GM19099 (cell line): ENCODE results near the gene LGALS7.

Source experiments
- POLR2A ChIP-seq: IDR thresholded peaks from 3 replicates; pipeline ENCODE4 v1.6.1; 2011; ENCODE audit warnings: low read depth; ENCODE audit not compliant: insufficient read length; ENCODE audit errors: extremely low read depth

The LGALS7 gene

DNA sequence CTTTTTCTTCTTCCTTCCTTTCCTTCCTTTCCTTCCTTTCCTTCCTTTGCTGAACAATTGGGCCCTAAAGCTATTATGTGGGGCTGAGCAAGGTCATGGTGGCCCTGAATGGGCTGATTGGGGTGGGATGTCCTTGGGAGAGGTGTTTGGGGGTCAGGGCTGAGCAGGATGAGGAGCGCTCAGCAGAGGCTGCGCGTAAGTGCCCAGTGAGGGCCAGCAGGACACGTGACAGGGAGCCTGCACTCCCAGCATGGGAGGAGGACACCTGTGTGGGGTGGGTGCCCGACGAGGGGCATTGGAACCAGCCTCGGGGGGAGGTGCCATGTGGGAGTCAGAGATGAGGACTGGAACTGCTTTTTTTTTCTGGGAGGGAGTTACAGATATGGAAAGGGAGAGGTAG lies 5.4 kb upstream of the LGALS7 start:
- no peak for TF ChIP-seq POLR2A

DNA sequence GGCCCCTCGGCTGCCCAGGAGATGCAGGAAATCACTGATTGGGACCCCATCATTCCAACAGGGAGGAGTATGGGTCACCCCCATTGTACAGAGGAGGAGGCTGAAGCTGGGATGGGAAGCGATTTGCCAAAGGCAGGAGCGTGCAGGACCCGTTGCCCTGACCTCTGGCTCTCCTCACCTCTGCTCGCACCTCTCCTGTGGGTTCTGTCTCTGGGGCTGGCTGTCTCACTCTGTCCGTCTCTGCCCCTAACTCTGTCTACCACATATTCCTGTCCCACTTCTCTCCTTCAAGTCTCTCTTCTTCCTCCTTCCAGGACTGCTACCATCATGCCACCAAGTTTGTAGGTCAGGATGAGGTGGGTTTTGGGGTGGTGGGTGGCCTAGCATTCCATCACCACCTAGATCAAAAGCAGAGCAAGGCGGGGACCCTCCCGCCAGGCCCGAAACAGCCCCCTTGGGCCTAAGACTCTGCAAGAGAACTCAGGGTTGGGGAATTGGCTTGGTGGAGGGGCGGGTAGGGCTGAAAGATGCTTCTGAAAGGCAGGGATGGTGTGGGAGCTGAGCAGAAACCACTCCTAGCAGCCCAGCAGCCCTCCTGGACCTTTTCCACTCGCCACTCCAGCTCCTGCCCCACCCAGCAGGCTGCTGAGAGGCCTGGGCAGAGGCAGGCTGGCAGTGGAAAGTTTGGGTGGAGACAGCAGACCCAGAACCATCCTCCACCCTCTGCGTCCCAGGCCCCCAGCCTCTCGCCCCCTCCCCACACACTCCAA lies 1.0 kb upstream of the LGALS7 start:
- no peak for TF ChIP-seq POLR2A

DNA sequence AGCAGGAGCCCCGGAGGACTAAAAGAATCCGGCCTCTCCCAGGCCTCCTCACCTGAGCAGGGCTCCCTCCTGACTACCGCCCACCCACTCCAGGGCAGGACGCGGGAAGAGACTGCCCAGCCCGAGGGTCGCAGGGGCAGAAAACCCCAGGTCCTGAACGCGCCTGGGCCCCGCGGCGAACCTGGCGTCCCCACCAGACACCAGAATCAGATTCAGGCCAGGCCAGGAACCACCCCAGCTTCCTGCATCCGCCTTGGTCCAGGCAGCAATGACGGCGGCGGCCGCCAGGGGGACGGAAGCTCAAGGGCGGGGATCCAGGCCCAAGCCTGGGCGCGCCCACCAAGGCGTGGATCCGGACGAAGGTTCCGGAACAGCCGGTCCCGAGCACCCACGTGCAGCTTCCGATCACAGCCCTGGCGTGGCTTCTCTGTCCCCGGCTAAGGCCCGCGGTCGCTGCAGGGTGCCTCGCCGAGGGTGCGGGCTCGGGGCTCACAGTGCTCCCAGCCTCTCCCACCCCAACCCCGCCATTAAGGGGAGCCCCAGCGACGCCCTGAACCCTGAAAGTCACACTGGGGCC lies 3.6 kb downstream of the LGALS7 start:
- TF ChIP-seq POLR2A: peak; percentile 44

DNA sequence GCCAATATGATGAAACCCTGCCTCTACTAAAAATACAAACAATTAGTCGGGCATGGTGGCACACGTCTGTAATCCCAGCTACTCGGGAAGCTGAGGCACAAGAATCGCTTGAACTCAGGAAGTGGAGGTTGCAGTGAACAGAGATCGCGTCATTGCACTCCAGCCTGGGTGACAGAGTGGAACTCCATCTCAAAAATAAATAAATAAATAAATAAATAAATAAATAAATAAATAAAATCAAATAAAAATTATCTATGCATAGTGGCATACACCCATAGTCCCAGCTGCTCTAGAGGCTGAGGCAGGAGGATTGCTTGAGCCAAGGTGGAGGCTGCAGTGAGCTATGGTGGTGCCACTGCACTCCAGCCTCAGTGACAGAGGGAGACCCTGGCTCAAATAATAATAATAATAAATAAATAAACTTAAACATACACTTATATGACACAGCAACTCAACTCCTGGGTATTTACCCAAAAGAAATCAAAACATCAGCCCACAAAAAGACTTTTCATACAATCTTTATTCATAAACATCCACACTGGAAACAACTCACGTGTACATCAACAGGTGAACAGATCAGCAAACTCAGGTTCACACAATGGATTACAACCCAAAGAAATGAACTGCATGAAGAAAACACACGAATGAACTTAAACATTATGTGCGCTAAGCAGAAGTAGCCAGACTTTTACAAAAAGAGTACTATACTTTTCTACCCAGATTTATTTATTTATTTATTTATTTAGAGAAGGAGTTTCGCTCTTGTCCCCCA lies 6.9 kb downstream of the LGALS7 start:
- TF ChIP-seq POLR2A: no peak

DNA sequence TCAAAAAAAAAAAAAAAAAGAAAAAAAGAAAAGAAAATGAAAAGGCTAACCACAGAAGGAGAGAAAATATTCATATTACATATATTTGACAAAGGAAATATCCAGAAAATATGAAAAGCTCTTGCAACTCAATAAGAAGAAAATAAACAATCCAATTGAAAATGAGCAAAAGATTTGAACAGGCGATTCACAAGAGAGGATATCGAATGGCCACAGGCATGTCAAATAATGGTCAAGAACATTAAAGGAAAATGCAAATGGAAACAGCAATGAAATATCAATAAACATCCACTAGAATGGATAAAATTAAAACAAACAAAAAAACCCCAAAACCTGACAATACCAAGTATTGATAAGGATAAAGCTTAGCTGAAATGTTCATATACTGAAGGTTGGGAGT lies 8.1 kb downstream of the LGALS7 start:
- no peak for TF ChIP-seq POLR2A

DNA sequence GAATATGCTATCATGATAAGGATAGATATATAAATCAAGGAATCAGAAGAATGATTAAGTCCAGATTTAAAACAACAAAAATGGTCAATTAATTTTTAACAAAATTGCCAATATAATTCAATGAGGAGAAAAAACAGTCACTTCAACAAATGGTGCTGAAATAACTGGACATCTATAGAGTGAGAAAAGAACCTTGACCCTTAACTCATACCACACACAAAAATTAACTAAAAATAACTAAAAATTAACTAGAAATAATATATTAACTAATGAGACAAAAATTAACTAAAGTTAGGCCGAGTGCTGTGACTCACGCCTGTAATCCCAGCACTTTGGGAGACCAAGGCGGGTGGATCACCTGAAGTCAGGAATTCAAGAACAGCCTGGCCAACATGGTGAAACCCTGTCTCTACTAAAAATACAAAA lies 9.5 kb downstream of the LGALS7 start:
- no peak for TF ChIP-seq POLR2A

DNA sequence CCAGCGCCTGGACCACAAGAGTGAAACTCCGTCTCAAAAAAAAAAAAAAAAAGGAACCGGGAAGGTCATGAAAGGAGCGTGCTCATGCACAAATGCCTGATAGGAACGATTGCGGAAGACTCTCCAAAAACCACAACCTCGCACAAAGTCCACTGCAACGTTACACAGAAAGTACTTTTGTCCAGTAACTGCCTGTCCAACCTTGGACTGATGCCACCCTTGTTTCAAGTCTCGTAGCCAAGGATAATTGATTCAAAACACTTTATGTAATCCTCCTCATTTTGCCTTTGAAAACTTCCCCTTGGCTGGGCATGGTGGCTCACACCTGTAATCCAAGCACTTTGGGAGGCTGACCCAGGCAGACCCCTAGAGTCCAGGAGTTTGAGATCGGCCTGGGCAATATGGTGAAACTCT lies 13.7 kb downstream of the LGALS7 start:
- TF ChIP-seq POLR2A: no peak

DNA sequence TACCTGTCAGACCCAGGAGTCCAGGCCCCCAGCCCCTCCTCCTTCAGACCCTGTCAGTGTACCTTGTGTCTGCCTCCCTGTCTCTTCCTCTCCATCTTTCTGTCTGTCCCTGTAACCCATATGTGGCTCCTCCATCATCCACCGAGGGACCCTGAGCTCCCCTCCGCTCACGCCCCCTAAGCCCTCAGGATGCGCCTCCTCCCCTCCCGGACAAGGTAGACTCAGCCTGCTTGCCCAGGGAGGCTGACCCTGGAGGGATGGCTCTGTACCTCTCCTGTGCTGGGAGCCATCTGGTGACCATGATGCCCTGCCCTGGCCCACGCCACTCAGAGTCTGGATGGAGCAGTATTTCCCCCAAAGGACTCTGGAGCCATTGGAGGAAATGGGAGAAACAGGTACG lies 28.0 kb downstream of the LGALS7 start:
- no peak for TF ChIP-seq POLR2A

DNA sequence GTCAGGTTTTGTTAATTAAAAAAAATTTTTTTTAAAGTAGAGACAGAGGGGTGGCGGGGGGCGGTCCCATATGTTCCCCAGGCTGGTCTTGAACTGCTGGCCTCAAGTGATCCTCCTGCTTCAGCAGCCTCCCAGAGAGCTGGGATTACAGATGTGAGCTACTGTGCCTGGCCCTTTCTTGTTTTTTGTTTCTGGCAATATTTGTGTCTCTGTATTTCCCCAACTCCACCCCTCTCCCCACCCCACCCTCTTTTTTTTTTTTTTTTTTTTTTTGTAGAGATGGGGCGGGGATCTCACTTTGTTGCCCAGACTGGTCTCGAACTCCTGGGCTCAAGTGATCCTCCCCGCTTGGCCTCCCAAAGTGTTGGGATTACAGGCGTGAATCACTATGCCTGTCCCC lies 28.4 kb downstream of the LGALS7 start:
- TF ChIP-seq POLR2A: no peak

DNA sequence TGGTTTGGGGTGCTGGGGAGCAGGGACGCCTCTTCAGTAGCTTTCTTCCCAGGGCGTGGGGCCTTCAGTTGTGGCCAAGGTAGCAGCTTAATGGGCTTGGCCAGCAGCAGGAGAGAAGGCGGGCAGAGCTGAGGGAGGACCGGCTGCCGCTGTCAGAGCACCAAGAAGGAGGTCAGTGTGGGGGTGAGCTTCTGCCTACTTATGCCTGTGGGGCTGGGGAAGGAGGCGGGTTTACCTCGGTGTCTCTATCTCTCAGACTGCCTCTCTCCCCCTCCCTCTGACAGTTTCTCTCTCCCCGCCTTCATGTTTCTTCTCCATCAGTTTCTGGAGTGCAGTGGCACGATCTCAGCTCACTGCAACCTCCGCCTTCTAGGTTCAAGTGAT lies 29.0 kb downstream of the LGALS7 start, which contains the start of gene CAPN12:
CAPN12 (minus strand) TSS at position 177 of the 384 bp plus-strand sequence. CDS start 309 bp downstream, outside the sequence.
- no peak for TF ChIP-seq POLR2A

DNA sequence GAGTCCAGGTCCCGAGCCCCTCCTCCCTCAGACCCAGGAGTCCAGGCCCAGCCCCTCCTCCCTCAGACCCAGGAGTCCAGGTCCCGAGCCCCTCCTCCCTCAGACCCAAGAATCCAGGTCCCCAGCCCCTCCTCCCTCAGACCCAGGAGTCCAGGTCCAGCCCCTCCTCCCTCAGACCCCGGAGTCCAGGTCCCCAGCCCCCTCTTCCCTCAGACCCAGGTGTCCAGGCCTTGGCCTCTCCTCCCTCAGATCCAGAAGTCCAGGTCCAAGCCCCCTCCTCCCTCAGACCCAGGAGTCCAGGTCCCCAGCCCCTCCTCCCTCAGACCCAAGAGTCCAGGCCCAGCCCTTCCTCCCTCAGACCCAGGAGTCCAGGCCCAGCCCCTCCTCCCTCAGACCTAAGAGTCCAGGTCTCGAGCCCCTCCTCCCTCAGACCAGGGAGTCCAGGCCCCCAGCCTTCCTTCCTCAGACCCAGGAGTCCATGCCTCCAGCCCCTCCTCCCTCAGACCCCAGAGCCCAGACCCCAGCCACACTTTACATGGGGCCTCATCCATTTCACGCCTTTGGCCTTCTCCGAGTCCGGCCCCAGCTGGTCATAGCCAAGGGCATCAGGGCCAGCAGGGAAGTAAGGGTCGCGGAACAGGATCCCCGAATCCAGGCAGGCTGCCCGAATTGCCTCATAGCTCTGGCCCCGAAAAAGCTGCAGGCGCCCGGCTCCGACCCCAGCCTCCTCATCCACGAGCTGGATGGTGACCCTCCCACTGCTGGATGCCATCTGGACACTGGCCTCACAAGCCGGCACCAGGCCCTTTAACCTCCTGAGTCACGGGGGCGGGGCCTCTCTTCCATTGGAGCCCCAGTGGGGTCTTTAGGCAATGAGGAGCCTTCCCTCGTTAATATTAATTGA lies 29.7 kb downstream of the LGALS7 start:
- TF ChIP-seq POLR2A: no peak

DNA sequence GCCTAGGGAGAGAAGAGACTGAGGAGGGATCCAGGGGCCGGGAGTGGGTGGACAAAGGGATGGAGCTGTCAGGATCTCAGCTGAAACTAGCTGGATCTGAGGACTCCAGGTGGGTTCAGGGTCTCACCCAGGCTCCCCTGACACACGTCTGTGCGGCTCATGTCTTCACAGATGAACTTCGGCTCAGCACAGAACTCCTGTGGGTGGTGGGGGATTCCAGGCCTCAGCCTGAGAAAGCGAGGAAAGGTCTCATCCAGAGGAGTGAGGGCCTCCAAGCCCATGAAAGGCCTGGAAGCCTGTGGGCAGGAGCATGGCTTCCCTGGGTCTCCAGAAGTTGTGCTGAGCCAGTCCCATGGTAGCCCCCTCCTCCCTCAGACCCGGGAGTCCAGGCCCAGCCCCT lies 30.4 kb downstream of the LGALS7 start:
- no peak for TF ChIP-seq POLR2A

DNA sequence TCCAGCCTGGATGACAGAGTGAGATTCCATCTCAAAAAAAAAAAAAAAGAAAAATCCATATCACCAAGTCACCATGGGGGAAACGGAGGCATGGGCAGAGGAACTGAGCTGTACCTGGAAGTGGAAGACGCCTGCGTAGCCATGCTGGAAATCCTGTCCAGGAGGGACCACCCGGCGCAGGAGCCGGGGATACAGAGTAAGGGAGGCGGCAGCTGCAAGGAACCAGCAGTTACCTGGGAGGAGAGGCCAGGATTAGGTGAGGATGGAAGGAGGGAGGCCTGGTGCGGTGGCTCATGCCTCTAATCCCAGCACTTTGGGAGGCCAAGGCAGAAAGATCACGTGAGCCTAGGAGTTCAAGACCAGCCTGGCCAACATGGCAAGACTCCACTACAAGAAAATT lies 31.0 kb downstream of the LGALS7 start:
- TF ChIP-seq POLR2A: no peak

DNA sequence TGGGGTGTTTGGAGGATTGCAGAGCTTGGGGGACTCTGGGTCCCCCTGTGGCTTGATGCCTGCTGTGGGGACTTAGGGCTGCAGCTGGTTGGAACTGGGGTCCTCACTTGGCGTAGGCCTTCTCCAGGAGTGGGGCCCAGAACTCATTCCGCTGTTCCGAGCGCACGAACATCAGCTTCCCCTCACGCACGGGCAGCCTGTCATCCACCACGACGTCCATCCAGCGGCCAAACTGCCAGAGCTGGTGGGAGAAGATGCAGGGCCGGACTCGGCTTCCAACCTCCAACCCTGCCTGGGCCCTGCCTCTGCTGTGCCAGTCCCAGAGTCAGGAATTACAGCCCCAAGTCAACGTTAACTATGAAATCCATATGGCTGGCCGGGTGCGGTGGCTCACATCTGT lies 31.6 kb downstream of the LGALS7 start:
- no peak for TF ChIP-seq POLR2A

DNA sequence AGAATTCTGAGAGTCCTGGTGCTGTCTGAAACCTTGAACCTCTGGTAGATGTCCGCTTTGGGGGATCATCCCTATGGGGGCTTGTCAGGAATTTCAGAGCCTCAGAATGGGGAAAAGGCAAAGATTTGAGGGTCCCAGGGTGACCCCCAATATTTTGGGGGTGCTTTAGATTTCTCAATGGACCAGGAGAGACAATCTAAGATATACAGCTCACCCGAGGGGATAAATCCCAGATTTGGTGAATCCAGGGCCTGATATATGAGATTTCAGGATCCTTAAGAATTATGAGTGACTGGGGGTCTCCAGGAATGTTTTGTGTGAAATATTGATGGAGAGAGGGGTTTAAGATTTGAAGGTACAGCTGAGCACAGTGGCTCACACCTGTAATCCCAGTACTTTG lies 32.4 kb downstream of the LGALS7 start:
- TF ChIP-seq POLR2A: no peak
